ENCODE results near the gene NPEPPS. TPM values are rescaled to one million over a fixed set of nuclear protein-coding genes. Genes with fewer than 3 reads are reported as not detected.
A peak's percentile ranks its signal among the peaks of the same experiment; 100 is the strongest.

Gene NPEPPS
- total and polyA plus RNA-seq, 2 of the 13 experiments (the other 11 are each of a cell fraction or from before 2014, with no cell fraction given): 53.5 to 127 TPM

DNA sequence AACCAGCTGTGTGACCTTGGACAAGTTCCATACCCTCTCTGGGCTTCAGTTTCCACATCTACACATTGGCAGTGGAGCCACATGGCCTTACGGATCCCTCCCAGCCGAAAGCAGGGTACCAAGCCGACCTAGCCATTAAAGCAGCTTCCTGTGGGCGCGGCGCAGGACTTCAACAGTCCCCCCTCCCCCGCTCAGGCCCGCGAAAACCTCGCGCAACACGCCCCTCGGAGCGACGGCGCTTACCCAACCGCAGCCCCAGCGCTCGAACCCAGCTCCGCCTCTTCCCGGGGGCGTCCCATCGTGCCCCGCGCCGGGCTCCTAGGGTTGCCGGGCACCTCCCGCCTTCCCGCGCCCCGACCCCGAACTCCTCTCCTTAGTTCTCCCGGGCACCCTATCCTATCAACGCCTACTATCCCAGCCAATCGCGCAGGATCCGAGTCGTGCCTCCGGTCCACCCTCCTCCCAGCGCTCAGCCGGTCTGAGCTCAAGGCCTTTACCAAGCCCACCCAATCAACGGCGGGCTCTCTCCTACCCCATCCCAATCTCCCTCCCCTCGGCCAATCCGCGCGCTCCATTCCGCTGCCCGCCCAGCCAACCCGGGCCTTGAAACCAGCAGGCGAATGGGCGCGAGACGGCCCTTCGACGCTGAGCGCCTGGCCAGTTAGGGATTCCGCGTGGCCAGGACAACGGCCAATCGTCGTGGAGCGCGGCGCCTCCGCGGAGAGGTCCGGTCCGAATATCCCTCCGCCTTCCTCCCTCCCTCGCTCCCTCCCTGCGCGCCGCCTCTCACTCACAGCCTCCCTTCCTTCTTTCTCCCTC lies 118.5 kb downstream of the NPEPPS start, which contains the start of gene KPNB1 (continued):
- TF ChIP-seq ZFP1 (CRISPR knock-in tag; IDR thresholded peaks at IDR 0.05) (0 out of 2 replicates have a peak, but pooled peaks have one; percentile 79), ZMAT5 (CRISPR knock-in tag; IDR thresholded peaks at IDR 0.05; ENCODE audit: borderline replicate concordance, low read depth) (no peak), KAT2B (IDR thresholded peaks at IDR 0.05; ENCODE audit: borderline replicate concordance, low read depth, low read length) (no peak), MAFK (conservative IDR thresholded peaks at IDR 0.05 in 1 of 2, IDR thresholded peaks at IDR 0.05 in 1 of 2; ENCODE audit: low read length in 2 of 2) (no peak), PATZ1 (CRISPR knock-in tag; IDR thresholded peaks at IDR 0.05) (peak; percentile 97), ZNF883 (CRISPR knock-in tag; IDR thresholded peaks at IDR 0.05; ENCODE audit: not compliant biosample characterization) (peak; percentile 9), MEIS2 (CRISPR knock-in tag; IDR thresholded peaks at IDR 0.05) (peak; percentile 88), ZNF674 (CRISPR knock-in tag; IDR thresholded peaks at IDR 0.05; ENCODE audit: low read depth) (0 out of 2 replicates have a peak, but pooled peaks have one; percentile 58), FOXJ3 (CRISPR knock-in tag; IDR thresholded peaks at IDR 0.05; ENCODE audit: borderline replicate concordance) (peak; percentile 85), DDIT3 (CRISPR knock-in tag; IDR thresholded peaks at IDR 0.05) (no peak), ZMAT3 (CRISPR knock-in tag; conservative IDR thresholded peaks at IDR 0.05) (peak; percentile 97), ESRRA (CRISPR knock-in tag; IDR thresholded peaks at IDR 0.05; ENCODE audit: low read depth) (peak; percentile 80), ZNF782 (CRISPR knock-in tag; IDR thresholded peaks at IDR 0.05; ENCODE audit: borderline replicate concordance) (peak; percentile 98), KDM4B (CRISPR knock-in tag; IDR thresholded peaks at IDR 0.05) (peak; percentile 97), SMYD3 (CRISPR knock-in tag; IDR thresholded peaks at IDR 0.05) (peak; percentile 55; the same call in 1 of the 2 replicates), PPARG (CRISPR knock-in tag; conservative IDR thresholded peaks at IDR 0.05) (peak; percentile 48; the same call in 1 of the 2 replicates), ZFP41 (CRISPR knock-in tag; IDR thresholded peaks at IDR 0.05; ENCODE audit: borderline replicate concordance) (peak; percentile 94; the same call in 1 of the 2 replicates), EHMT2 (IDR thresholded peaks at IDR 0.05; ENCODE audit: borderline replicate concordance, low read depth, low read length) (peak; percentile 55; the same call in 1 of the 2 replicates), ZBTB20 (CRISPR knock-in tag; IDR thresholded peaks at IDR 0.05; ENCODE audit: borderline replicate concordance, low read depth) (peak; percentile 74; the same call in 1 of the 2 replicates)
- TF ChIP-seq, protein P1, sequence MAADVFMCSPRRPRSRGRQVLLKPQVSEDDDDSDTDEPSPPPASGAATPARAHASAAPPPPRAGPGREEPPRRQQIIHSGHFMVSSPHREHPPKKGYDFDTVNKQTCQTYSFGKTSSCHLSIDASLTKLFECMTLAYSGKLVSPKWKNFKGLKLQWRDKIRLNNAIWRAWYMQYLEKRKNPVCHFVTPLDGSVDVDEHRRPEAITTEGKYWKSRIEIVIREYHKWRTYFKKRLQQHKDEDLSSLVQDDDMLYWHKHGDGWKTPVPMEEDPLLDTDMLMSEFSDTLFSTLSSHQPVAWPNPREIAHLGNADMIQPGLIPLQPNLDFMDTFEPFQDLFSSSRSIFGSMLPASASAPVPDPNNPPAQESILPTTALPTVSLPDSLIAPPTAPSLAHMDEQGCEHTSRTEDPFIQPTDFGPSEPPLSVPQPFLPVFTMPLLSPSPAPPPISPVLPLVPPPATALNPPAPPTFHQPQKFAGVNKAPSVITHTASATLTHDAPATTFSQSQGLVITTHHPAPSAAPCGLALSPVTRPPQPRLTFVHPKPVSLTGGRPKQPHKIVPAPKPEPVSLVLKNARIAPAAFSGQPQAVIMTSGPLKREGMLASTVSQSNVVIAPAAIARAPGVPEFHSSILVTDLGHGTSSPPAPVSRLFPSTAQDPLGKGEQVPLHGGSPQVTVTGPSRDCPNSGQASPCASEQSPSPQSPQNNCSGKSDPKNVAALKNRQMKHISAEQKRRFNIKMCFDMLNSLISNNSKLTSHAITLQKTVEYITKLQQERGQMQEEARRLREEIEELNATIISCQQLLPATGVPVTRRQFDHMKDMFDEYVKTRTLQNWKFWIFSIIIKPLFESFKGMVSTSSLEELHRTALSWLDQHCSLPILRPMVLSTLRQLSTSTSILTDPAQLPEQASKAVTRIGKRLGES (CRISPR knock-in tag; IDR thresholded peaks at IDR 0.05; ENCODE audit: borderline replicate concordance): no peak; the same call in 1 of the 2 replicates
